Calu3 (cell line): ENCODE data around the gene KCNJ8. TPM values are rescaled to one million over a fixed set of nuclear protein-coding genes. Genes with fewer than 3 reads are reported as not detected.

Source experiments
- BruUV-seq: library from RNA; stranded (reverse); fragments of 400-500 nt; replicated peaks from 2 replicates; lab custom pipeline; 2021; lab: Mats Ljungman, UMichigan
- CTCF ChIA-PET: fragments of 300-600 bp; sonication (Branson Sonifier 250); formaldehyde crosslinking; loops from one replicate; lab custom pipeline; 2022; ENCODE audit warnings: antibody characterized with exemption; lab: Charles Lee
- DNase-seq: peaks from one replicate; pipeline ENCODE4 v3.0.0; 2022
- H3K27ac Mint-ChIP-seq: one replicate; pipeline ENCODE4 v1.8.0; 2022; ENCODE audit warnings: mixed read lengths; ENCODE audit not compliant: unreplicated experiment
- H3K27me3 Mint-ChIP-seq: one replicate; pipeline ENCODE4 v1.8.0; 2022; ENCODE audit warnings: mixed read lengths; ENCODE audit not compliant: unreplicated experiment
- H3K36me3 Mint-ChIP-seq: one replicate; pipeline ENCODE4 v1.8.0; 2022; ENCODE audit warnings: mild to moderate bottlenecking, moderate library complexity, mixed read lengths; ENCODE audit not compliant: insufficient read depth, unreplicated experiment
- H3K4me1 Mint-ChIP-seq: one replicate; pipeline ENCODE4 v1.8.0; 2022; ENCODE audit warnings: mild to moderate bottlenecking, low read depth, mixed read lengths; ENCODE audit not compliant: unreplicated experiment
- H3K4me3 Mint-ChIP-seq: one replicate; pipeline ENCODE4 v1.8.0; 2022; ENCODE audit warnings: mild to moderate bottlenecking, low read depth, moderate library complexity, mixed read lengths; ENCODE audit not compliant: unreplicated experiment
- H3K9me3 Mint-ChIP-seq: one replicate; pipeline ENCODE4 v1.8.0; 2022; ENCODE audit warnings: low read depth, mixed read lengths; ENCODE audit not compliant: unreplicated experiment
- CTCF ChIP-seq: fragments of 200-600 bp; IDR thresholded peaks from one replicate; pipeline ENCODE4 v1.8.0; 2022; ENCODE audit warnings: antibody characterized with exemption; ENCODE audit not compliant: unreplicated experiment
- intact Hi-C: fragments of 100-400 bp; cut with micrococcal nuclease; formaldehyde crosslinking; loops from one replicate; pipeline ENCODE4 v1.10.0; 2022; ENCODE audit not compliant: unreplicated experiment
- total RNA-seq: library from RNA; stranded (reverse); gene quantifications from 2 replicates; pipeline ENCODE4 v1.2.3, GENCODE V29; 2022

The KCNJ8 gene
- total RNA-seq, 1 experiment from 2014 or later, result not detected

GRCh38 chr12:21718944-21719650 lies 55.4 kb downstream of the KCNJ8 start:
- H3K27me3 Mint-ChIP-seq, result no peaks in the 10 kb centered on the region
- TF ChIP-seq CTCF, result no peak
- CTCF ChIA-PET, result no interaction called here
- intact Hi-C loops, result no loop called here
- DNase-seq, result no peak
- no peak overlapping the region for H3K4me3 Mint-ChIP-seq
- H3K4me1 Mint-ChIP-seq, result no peaks in the 10 kb centered on the region
- no peak overlapping the region for H3K27ac Mint-ChIP-seq
- no peaks in the 10 kb centered on the region for H3K9me3 Mint-ChIP-seq
- H3K36me3 Mint-ChIP-seq, result no peaks in the 10 kb centered on the region
- BruUV-seq, result no TSS peak

DNA sequence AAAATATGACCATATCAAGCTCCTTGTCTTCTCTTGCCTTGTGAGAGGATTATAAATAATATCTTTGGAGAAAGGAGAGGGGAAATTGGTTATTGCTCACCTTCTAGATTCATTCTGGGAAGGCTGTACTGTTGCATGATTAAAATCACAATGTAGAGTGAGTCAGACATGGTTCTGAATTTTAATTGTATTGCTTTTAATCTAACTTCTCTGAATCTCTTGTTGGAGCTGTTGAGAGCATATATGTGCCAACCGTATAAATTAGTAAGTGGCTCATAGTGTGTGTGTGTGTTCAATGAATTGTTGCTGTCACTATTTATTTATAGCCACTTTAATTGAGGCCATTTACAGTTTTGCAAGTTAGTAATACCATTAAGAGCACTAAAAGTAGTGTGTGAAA lies 56.1 kb downstream of the KCNJ8 start:
- intact Hi-C loops, result no loop called here

DNA sequence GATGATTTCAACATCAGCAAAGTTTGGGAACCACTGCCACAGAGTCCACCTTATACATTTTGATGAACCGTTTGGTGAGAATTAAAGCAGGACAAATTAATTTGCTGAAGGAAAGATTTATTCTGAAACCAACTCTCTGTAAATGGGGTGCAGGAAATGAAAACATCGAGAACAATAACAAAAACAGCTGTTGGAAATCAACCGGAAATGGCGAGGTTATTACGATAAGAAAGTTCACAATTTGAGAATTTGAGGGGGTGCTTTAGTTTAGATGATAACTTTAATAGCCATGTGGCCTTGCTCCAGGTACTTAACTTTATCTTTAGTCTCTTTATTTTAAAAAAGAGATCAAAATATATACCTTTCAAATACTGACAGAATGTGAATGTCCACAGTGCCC lies 56.7 kb downstream of the KCNJ8 start:
- intact Hi-C loops, result no loop called here
- Mint-ChIP-seq H3K4me1 (no peaks in the 10 kb centered on the region), H3K27me3 (no peaks in the 10 kb centered on the region), H3K36me3 (no peaks in the 10 kb centered on the region), H3K4me3 (no peak overlapping the region), H3K27ac (no peak overlapping the region), H3K9me3 (no peaks in the 10 kb centered on the region)
- CTCF ChIA-PET, result no interaction called here
- DNase-seq, result no peak
- no TSS peak for BruUV-seq
- TF ChIP-seq CTCF, result no peak

More for the DNA sequence above, 56.1 kb downstream of the KCNJ8 start:
- CTCF ChIA-PET, result no interaction called here
- Mint-ChIP-seq H3K27me3 (no peaks in the 10 kb centered on the region), H3K9me3 (no peaks in the 10 kb centered on the region), H3K36me3 (no peaks in the 10 kb centered on the region), H3K4me1 (no peaks in the 10 kb centered on the region), H3K27ac (no peak overlapping the region), H3K4me3 (no peak overlapping the region)
- BruUV-seq, result no TSS peak
- TF ChIP-seq CTCF, result no peak
- DNase-seq, result no peak

GRCh38 chr12:21715386-21715785 lies 59.1 kb downstream of the KCNJ8 start:
- DNase-seq, result no peak
- H3K4me1 Mint-ChIP-seq, result no peaks in the 10 kb centered on the region
- H3K9me3 Mint-ChIP-seq, result no peaks in the 10 kb centered on the region
- no TSS peak for BruUV-seq
- CTCF ChIA-PET, result no interaction called here
- no peak overlapping the region for H3K27ac Mint-ChIP-seq
- no peak overlapping the region for H3K4me3 Mint-ChIP-seq
- TF ChIP-seq CTCF, result no peak
- intact Hi-C loops, result no loop called here
- H3K27me3 Mint-ChIP-seq, result no peaks in the 10 kb centered on the region
- no peaks in the 10 kb centered on the region for H3K36me3 Mint-ChIP-seq

Other genes starting within 250 kb of the KCNJ8 start
- gene SPX, start 248.4 kb downstream of the KCNJ8 start, total RNA-seq, result 0.20 TPM in 1 of 2 replicates, not detected in the other
- not detected in 2 replicates for gene GYS2, start 169.9 kb downstream of the KCNJ8 start, total RNA-seq
- gene LDHB, start 116.9 kb downstream of the KCNJ8 start, total RNA-seq, result 816 and 826 TPM in 2 replicates
- 0.05 TPM in 1 of 2 replicates, not detected in the other for gene ABCC9, start 166.7 kb upstream of the KCNJ8 start, total RNA-seq